ENCODE data around the gene HCFC1.

HCFC1 gene

GRCh38 chrX:154012336-154012991 lies 40.8 kb upstream of the HCFC1 start:
- no peak for DNase-seq (ENCODE audit: extremely low read depth, low read depth)
- no peak for TF ChIP-seq CTCF (IDR thresholded peaks at IDR 0.05; ENCODE audit: low read depth, low read length)

GRCh38 chrX:154011376-154012335 lies 40.0 kb upstream of the HCFC1 start:
- TF ChIP-seq CTCF (IDR thresholded peaks at IDR 0.05; ENCODE audit: low read depth, low read length), result no peak
- no peak for DNase-seq (ENCODE audit: extremely low read depth, low read depth)

- DNase-seq (ENCODE audit: extremely low read depth, low read depth), result no peak
- TF ChIP-seq CTCF (IDR thresholded peaks at IDR 0.05; ENCODE audit: low read depth, low read length), result no peak
Measured at GRCh38 chrX:154010330-154011087, 38.9 kb upstream of the HCFC1 start.

- no peak for TF ChIP-seq CTCF (IDR thresholded peaks at IDR 0.05; ENCODE audit: low read depth, low read length)
- no peak for DNase-seq (ENCODE audit: extremely low read depth, low read depth)
Measured at GRCh38 chrX:154008521-154008920, 36.9 kb upstream of the HCFC1 start.

GRCh38 chrX:154006947-154007346 lies 35.3 kb upstream of the HCFC1 start:
- no peak for DNase-seq (ENCODE audit: extremely low read depth, low read depth)
- no peak for TF ChIP-seq CTCF (IDR thresholded peaks at IDR 0.05; ENCODE audit: low read depth, low read length)

- DNase-seq (ENCODE audit: extremely low read depth, low read depth), result no peak
- no peak for TF ChIP-seq CTCF (IDR thresholded peaks at IDR 0.05; ENCODE audit: low read depth, low read length)
Measured at GRCh38 chrX:154004315-154004714, 32.7 kb upstream of the HCFC1 start.

Measured in AG09319 (cell line).